Measurements from ENCODE around the gene NOS1AP.
"Not testable (repeated sequence)": the region's sequence is repeated elsewhere in the genome, so short reads cannot be mapped to it uniquely, and the experiment has no call there.

NOS1AP gene

DNA sequence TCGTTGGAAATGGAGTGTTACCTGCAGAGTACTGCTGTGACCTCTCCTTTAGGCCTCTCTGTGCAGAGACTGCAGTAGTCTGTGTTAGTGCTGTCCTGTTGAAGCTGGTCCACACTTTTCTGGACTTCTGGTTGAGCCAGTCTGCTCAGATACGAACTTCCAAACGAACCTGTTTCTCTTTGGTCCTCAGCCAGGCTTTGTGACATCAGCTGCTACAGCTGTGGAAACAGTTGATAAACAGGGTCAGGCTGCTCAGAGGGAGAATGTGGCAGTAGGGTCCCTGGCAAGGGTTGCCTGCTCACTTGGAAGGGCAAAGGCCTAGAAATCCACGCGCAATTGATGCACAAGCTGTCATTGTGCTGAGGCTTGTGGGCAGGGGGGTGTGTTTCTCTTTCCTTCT, 98.8 kb downstream of the NOS1AP start:
- Mint-ChIP-seq H3K27me3 (peaks cover 27% of the 10 kb centered on the region), H3K27ac (no peak overlapping the region), H3K4me1 (ENCODE audit: low read depth) (no peaks in the 10 kb centered on the region), H3K4me3 (no peak overlapping the region), H3K36me3 (ENCODE audit: low read depth) (no peaks in the 10 kb centered on the region), H3K9me3 (no peaks in the 10 kb centered on the region)
- no peak for DNase-seq

- no peak for DNase-seq
- Mint-ChIP-seq H3K4me1 (ENCODE audit: low read depth) (no peaks in the 10 kb centered on the region), H3K9me3 (no peaks in the 10 kb centered on the region), H3K27me3 (peaks cover 24% of the 10 kb centered on the region), H3K36me3 (ENCODE audit: low read depth) (no peaks in the 10 kb centered on the region), H3K27ac (no peak overlapping the region), H3K4me3 (no peak overlapping the region)
Measured at GRCh38 chr1:162169031-162169790, 99.7 kb downstream of the NOS1AP start.

DNA sequence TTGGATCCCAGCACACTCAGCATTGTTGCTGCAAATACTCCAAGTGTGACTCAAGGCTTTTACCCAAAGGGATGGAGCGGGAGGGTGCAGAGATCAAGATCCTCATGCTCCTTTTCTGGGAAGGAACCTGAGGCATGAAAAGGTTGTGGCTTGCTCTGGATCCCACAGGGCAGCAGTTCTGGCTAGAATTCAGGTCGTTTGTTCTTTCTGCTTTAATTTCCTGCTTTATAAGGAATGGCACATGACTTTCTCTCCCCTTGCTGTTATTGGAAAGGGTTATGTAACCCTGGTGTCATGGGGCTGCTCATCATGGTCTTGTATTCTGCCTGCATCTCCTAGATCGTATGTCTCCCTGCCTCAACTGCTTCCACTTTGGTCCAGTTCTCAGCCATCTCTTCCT, 101.6 kb downstream of the NOS1AP start:
- Mint-ChIP-seq H3K4me1 (ENCODE audit: low read depth) (no peaks in the 10 kb centered on the region), H3K27ac (no peak overlapping the region), H3K9me3 (no peaks in the 10 kb centered on the region), H3K27me3 (peaks cover 16% of the 10 kb centered on the region), H3K36me3 (ENCODE audit: low read depth) (no peaks in the 10 kb centered on the region), H3K4me3 (no peak overlapping the region)
- DNase-seq, result no peak

- no peaks in the 10 kb centered on the region for H3K36me3 Mint-ChIP-seq (ENCODE audit: low read depth)
- H3K9me3 Mint-ChIP-seq, result no peaks in the 10 kb centered on the region
- peaks cover 7% of the 10 kb centered on the region for H3K27me3 Mint-ChIP-seq
- no peak overlapping the region for H3K27ac Mint-ChIP-seq
- H3K4me3 Mint-ChIP-seq, result no peak overlapping the region
- no peaks in the 10 kb centered on the region for H3K4me1 Mint-ChIP-seq (ENCODE audit: low read depth)
- no peak for DNase-seq
Measured at GRCh38 chr1:162172311-162173102, 103.0 kb downstream of the NOS1AP start.

GRCh38 chr1:162173607-162174006, 104.1 kb downstream of the NOS1AP start:
- H3K4me3 Mint-ChIP-seq; H3K27me3 Mint-ChIP-seq; H3K27ac Mint-ChIP-seq; DNase-seq; H3K36me3 Mint-ChIP-seq (ENCODE audit: low read depth); H3K9me3 Mint-ChIP-seq; H3K4me1 Mint-ChIP-seq (ENCODE audit: low read depth): not testable (repeated sequence)

DNA sequence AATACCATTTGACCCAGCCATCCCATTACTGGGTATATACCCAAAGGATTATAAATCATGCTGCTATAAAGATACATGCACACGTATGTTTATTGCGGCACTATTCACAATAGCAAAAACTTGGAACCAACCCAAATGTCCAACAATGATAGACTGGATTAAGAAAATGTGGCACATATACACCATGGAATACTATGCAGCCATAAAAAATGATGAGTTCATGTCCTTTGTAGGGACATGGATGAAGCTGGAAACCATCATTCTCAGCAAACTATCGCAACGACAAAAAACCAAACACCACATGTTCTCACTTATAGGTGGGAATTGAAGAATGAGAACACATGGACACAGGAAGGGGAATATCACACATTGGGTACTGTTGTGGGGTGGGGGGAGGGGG, 104.5 kb downstream of the NOS1AP start:
- not testable (repeated sequence) for H3K27ac Mint-ChIP-seq; H3K4me1 Mint-ChIP-seq (ENCODE audit: low read depth); H3K9me3 Mint-ChIP-seq; H3K4me3 Mint-ChIP-seq; H3K36me3 Mint-ChIP-seq (ENCODE audit: low read depth); DNase-seq; H3K27me3 Mint-ChIP-seq

DNA sequence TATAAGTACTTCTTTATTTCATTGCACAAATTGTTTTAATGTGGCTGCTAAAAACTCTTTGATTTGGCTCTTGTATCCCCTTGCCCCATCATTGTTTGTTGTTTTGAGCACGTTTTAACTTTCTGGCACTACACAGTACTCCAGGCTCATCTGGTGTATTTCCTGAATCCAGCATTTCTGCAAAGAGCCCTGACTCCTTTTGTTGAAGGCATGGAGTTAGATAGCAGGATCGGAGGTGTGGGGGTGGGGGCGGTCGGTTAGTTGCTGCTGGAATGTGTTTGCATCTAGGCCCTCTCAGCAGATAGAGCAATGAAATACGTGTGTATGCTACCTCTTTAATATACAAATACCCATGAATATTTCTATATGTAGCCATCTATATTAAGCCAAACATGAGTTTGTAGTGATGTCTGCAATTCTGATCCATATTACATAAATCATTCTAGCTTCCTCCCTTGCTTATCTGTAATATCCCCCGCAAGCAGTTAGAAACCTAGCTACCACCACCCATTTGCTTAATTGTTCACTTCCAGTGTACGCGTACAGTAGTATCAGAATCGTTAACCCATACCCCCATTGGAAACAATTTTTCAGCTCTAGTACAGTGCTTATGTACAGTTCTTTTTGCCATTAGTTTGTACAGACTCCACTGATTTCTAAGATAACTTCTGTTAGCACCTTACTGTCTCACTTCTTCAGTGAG, 106.0 kb downstream of the NOS1AP start:
- peaks cover 9% of the 10 kb centered on the region for H3K27me3 Mint-ChIP-seq
- no peaks in the 10 kb centered on the region for H3K4me1 Mint-ChIP-seq (ENCODE audit: low read depth)
- no peak for DNase-seq
- no peaks in the 10 kb centered on the region for H3K36me3 Mint-ChIP-seq (ENCODE audit: low read depth)
- H3K4me3 Mint-ChIP-seq, result no peak overlapping the region
- H3K27ac Mint-ChIP-seq, result no peak overlapping the region
- H3K9me3 Mint-ChIP-seq, result no peaks in the 10 kb centered on the region

DNA sequence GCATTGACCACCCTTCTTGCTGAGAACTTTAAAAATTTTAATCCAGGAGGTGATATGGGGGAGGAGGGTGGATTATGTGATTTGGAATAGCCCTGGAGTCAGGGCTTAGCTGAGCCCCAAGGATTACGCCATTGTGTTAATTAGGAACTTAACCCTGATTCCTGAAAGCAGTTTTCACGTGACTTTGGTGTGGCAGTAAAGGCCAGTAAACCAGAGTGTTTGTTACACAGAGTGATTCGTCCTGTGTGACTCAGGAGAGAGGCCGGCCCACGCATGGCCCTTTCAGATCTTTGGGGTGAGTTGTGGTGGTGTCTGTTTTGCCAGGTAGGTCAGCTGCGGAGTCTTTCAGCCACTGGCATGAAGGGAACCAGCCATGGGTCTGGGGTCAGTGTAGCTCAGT, 107.6 kb downstream of the NOS1AP start:
- DNase-seq, result no peak
- Mint-ChIP-seq H3K4me1 (ENCODE audit: low read depth) (no peaks in the 10 kb centered on the region), H3K27me3 (peaks cover 14% of the 10 kb centered on the region), H3K36me3 (ENCODE audit: low read depth) (no peaks in the 10 kb centered on the region), H3K27ac (no peak overlapping the region), H3K9me3 (no peaks in the 10 kb centered on the region), H3K4me3 (no peak overlapping the region)

DNA sequence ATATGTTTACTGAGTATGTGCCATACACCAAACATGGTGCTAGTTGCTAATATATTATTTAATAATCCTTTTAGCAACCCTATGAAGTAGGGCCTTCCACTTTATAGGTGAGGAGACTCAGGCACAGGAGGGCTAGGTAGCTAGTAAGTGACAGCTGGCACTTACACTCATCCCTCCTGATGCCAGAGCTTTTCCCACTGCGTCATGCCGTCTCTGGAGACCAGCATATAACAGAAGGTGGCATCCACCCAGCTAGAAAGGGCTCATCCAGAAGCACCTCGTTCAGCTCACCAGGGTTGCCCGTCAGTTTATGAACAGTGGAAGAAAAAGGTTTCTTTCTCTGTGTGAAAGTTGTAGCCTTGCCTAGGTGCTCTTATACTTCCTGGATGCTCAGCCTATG, 108.9 kb downstream of the NOS1AP start:
- Mint-ChIP-seq H3K9me3 (no peaks in the 10 kb centered on the region), H3K36me3 (ENCODE audit: low read depth) (no peaks in the 10 kb centered on the region), H3K27ac (no peak overlapping the region), H3K4me1 (ENCODE audit: low read depth) (no peaks in the 10 kb centered on the region), H3K27me3 (peaks cover 13% of the 10 kb centered on the region), H3K4me3 (no peak overlapping the region)
- DNase-seq, result no peak

DNA sequence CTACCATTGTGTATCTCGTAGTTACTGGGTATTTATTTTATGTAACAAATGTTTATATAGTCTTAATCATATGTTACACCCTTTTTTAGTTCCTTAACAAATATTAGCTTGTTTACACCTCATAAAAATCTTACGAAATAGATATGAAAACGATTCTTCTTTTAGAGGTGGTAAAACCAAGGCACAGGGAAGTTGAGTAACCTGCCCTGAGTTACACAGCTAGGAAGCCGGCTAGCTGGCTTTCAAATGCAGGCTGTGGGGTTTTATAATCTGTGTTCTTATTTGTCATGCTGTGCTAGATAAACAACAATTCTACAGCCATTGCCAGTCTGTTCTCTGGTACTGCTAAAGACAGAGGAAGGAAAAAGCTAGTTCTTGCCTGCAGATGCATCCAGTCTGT, 109.6 kb downstream of the NOS1AP start:
- Mint-ChIP-seq H3K4me1 (ENCODE audit: low read depth) (no peaks in the 10 kb centered on the region), H3K36me3 (ENCODE audit: low read depth) (no peaks in the 10 kb centered on the region), H3K27me3 (peaks cover 13% of the 10 kb centered on the region), H3K27ac (no peak overlapping the region), H3K9me3 (no peaks in the 10 kb centered on the region), H3K4me3 (no peak overlapping the region)
- DNase-seq, result no peak

DNA sequence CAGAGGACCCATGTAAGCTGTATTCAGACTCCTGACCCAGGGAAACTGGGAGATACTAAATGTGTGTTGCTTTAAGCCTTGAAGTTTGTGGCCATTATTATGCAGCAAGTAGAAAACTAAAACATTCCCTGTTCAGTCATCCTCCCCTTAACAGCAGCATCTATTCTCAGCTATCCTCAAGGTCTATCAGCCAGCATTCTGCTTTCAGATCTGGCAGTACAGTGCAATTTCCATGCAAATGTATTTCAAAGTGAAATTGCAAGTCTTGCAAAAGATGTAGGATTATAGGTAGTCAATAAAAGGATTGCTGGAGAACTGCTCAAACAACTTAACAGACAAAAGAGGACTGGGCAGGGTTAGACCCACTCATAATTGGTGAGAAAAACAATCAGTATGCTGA, 111.3 kb downstream of the NOS1AP start:
- Mint-ChIP-seq H3K4me3 (no peak overlapping the region), H3K27me3 (peaks cover 17% of the 10 kb centered on the region), H3K27ac (no peak overlapping the region), H3K9me3 (no peaks in the 10 kb centered on the region), H3K4me1 (ENCODE audit: low read depth) (no peaks in the 10 kb centered on the region), H3K36me3 (ENCODE audit: low read depth) (no peaks in the 10 kb centered on the region)
- DNase-seq, result no peak

DNA sequence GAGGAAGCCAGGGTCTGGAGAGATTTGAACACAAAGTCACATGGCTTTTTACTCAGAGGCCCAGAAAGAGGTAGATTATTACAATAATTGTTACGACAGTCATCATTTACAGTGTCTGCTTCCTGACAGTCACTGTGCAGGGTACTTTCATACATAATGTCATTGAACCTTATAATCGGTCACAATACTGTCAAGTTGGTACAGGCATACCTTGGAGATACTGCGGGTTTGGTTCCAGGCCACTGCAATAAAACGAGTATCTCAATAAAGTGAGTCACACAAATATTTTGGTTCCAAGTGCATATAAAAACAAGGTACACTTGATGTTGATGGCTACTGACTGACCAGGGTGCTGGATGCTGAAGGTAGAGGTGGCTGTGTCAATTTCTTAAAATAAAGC, 112.6 kb downstream of the NOS1AP start:
- H3K27me3 Mint-ChIP-seq, result peaks cover 17% of the 10 kb centered on the region
- no peaks in the 10 kb centered on the region for H3K9me3 Mint-ChIP-seq
- no peaks in the 10 kb centered on the region for H3K4me1 Mint-ChIP-seq (ENCODE audit: low read depth)
- DNase-seq, result no peak
- no peaks in the 10 kb centered on the region for H3K36me3 Mint-ChIP-seq (ENCODE audit: low read depth)
- H3K4me3 Mint-ChIP-seq, result no peak overlapping the region
- H3K27ac Mint-ChIP-seq, result no peak overlapping the region

DNA sequence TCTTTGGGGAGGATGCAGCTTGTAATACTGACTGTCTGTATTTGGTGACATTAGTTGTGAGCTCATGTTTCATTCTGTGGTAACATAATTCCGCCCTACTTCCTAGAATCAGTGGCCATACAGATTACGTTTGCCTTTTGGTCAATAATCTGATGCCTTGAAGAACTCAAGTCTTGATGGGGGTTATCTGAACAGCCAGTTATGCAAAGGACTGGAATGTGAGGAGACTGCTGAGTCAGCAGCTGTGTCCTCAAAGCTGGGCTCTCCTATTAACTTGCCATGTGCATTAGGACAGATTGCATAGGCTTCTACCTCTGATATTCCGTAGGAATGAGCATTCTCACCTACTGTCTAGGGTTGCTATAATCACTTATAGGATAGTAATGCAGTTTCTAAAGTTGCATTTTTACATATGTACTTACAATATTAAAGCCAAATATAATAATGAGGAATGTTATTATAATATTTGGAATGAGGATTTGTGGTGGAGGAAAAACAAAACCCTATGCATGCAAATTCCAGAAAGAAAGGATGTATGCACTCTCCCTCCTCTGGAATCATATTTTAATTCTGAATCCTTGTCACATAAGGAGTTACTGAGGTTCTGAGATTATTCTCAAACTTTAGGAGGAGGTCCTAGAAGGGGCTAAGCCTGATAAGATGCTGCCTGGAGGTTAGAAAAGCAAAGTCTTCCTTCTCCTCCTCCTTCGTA, 116.0 kb downstream of the NOS1AP start:
- Mint-ChIP-seq H3K4me1 (ENCODE audit: low read depth) (no peaks in the 10 kb centered on the region), H3K9me3 (no peaks in the 10 kb centered on the region), H3K4me3 (no peak overlapping the region), H3K27me3 (peaks cover 12% of the 10 kb centered on the region), H3K27ac (no peak overlapping the region), H3K36me3 (ENCODE audit: low read depth) (no peaks in the 10 kb centered on the region)
- no peak for DNase-seq

DNA sequence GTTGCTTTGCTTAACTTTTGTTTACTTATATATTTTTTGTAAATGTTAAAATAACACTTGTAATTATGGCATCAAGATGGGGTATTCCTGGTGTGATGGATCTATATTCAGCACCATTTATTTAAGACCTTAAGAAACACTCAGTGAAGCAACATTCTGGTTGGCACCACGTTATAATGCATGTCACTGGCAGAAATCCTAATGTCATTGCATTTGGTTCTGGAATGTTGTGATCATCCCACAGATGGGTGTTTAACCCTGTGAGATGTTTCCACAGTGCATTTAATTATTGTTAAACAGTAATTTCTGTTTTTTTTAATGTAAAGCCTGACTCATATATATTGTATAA, 116.5 kb downstream of the NOS1AP start:
- Mint-ChIP-seq H3K4me1 (ENCODE audit: low read depth) (no peaks in the 10 kb centered on the region), H3K9me3 (no peaks in the 10 kb centered on the region), H3K36me3 (ENCODE audit: low read depth) (no peaks in the 10 kb centered on the region), H3K4me3 (no peak overlapping the region), H3K27ac (no peak overlapping the region), H3K27me3 (peaks cover 12% of the 10 kb centered on the region)
- no peak for DNase-seq

All from activated T-cell treated with anti-CD3 and anti-CD28 coated beads, Interleukin-2, amount 50 U/mL, for 24 hours (primary cell).